Lower leg skin (tissue), 4 donors: ENCODE measurements around the gene KRT3. TPM values are rescaled to one million over a fixed set of nuclear protein-coding genes. Genes with fewer than 3 reads are reported as not detected.

ENCODE experiments used
- DNase-seq, 2 donors: peaks; one replicate each; pipeline ENCODE4 v3.0.0-alpha.2; 2019; ENCODE audit warnings: low spot score in 2 of 2
- H3K4me3 ChIP-seq: fragments of 200-600 bp; sonication (generic); 2 replicates; pipeline ENCODE4 v1.5.1; 2017; ENCODE audit warnings: mild to moderate bottlenecking, low read depth; ENCODE audit not compliant: poor library complexity, severe bottlenecking
- CTCF ChIP-seq, 3 donors: fragments of 450-650 bp; IDR thresholded peaks; one replicate each; pipeline ENCODE4 v1.5.1; 2016; ENCODE audit warnings: antibody characterized with exemption in 3 of 3, mild to moderate bottlenecking in 3 of 3, moderate library complexity in 2 of 3
- POLR2A ChIP-seq, 2 donors: fragments of 450-650 bp; IDR thresholded peaks; one replicate each; pipeline ENCODE4 v1.6.1; 2016 to 2017; ENCODE audit warnings: antibody characterized with exemption in 2 of 2, mild to moderate bottlenecking in 1 of 2, moderate library complexity in 1 of 2
- WGBS, 2 donors: methylation state at CpG; one replicate each; pipeline ENCODE4 v1.1.5; 2018; 5-methylcytosine and 5-hydroxymethylcytosine counted together
- intact Hi-C: fragments of 100-400 bp; cut with DNase I; formaldehyde crosslinking; loops from one replicate; pipeline ENCODE4 v1.15.0; 2023; ENCODE audit warnings: low total_unique reads
- total RNA-seq, 4 donors: library from RNA; depleted of rRNA; stranded (reverse); fragments of >200 nt; gene quantifications; one replicate each; pipeline ENCODE4 v1.1.0, GENCODE V29; 2016

Gene KRT3
- total RNA-seq, 4 donors from 2014 or later: not detected

DNA sequence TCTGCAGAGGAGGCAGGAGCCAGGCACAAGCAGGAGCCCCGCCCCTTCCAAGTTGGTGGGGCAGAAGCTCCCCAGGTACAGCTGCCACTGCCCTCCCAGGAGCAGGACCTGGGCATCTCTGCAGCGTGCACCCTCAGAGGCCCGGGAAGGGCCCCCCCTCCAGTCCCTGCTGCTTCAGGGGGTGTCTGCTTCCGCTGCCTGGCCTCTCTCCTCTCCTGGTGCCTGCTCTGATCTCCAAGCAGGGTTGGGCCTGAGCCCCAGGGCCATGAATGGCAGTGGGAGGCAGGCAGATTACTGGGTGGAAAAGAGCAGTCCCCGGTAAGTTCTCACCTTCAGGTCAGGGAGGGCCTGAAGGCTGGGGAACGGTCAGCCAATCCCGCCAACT, 53.7 kb downstream of the KRT3 start:
- WGBS, 2 donors: 81 to 82% methylated on average over 3 to 6 of the region's 7 CpGs
- peak in 1 of 2 donors; percentile 64 for DNase-seq
- TF ChIP-seq POLR2A (IDR thresholded peaks at IDR 0.05) (no peak), CTCF (IDR thresholded peaks at IDR 0.05) (no peak)
- no peak overlapping the region for H3K4me3 ChIP-seq
- intact Hi-C loops: no loop called here

DNA sequence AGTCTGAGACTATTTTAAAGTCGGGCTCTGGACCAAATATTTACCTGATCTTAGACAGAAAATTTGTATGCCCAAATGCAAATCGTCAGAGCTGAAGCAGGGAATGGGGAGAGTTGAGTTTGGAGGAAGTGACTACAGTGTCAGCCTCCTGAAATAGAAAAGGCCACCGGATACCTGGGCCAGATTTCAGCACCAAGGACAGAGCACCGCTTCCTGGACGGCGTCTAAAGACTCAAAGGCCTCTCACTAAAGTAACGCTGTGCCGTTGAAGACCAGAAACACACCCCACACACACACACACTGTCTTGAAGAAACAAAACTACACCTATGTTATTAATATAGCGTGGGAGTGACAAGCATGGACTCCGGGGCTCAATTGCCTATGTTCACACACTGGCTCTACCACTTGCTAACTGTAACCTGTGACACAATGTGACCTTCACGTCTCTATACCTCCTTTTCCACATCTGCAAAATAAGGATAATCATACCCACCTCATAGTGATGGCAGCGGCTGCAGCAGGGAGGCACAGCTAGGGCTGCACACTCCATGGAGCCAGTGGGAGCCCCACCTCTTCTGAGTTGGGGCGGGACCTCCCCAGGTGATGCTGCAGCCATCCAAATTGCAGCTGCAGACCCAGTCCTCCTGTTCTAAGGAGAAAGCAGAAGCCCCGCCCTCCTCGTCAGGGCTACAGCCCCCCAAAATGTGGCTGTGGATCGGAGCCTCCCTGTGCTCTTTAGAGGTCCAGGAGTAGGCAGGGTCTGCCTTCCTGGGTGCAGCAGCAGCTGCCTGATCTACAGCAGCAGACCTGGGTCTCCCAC, 54.3 kb downstream of the KRT3 start:
- TF ChIP-seq POLR2A (IDR thresholded peaks at IDR 0.05): no peak
- no peak for TF ChIP-seq CTCF (IDR thresholded peaks at IDR 0.05)
- 15 to 20% methylated on average over 16 of the region's 16 CpGs for WGBS, 2 donors
- DNase-seq: peak; percentile 27 to 80
- intact Hi-C loops: no loop called here
- no peak overlapping the region for H3K4me3 ChIP-seq

DNA sequence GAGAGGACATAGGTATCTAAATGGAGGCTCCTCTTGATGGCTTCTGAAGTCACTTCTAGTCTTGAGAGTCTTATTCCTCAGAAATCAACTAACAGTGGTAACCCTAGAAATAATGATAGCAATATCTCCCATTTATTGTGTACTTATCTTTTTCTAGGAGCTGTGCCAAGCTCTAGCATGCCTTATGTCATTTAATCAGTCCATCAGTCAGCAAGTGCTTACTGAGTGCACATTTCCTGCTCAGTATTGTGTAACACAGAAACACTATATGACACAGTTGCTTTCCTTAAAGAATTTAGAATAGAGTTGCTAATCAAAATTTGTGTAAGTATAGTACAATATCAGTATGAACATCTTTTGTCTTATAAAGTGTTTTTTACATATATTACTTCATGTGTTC, 55.3 kb downstream of the KRT3 start:
- intact Hi-C loops: no loop called here
- TF ChIP-seq CTCF (IDR thresholded peaks at IDR 0.05) (no peak), POLR2A (IDR thresholded peaks at IDR 0.05) (no peak)
- H3K4me3 ChIP-seq: no peak overlapping the region
- DNase-seq: no peak

GRCh38 chr12:52739963-52740362, 56.0 kb downstream of the KRT3 start:
- H3K4me3 ChIP-seq: no peak overlapping the region
- intact Hi-C loops: no loop called here
- DNase-seq: peak in 1 of 2 donors; percentile 14
- TF ChIP-seq CTCF (IDR thresholded peaks at IDR 0.05) (no peak), POLR2A (IDR thresholded peaks at IDR 0.05) (no peak)

Other genes with a start within 250 kb of the KRT3 start
- gene KRT71, start 243.0 kb downstream of the KRT3 start, total RNA-seq: 10 to 100 TPM in 1 of 4 donors, 1 to 10 TPM in 1, under 1 TPM in 1, not detected in 1; 0.32 to 61.7 (median 1.6) TPM
- gene KRT74, start 222.3 kb downstream of the KRT3 start, total RNA-seq: 10 to 100 TPM in 1 of 4 donors, 1 to 10 TPM in 1, under 1 TPM in 2; 0.30 to 14.6 (median 0.82) TPM
- 10 to 100 TPM in 2 of 4 donors, 1 to 10 TPM in 1, under 1 TPM in 1; 0.42 to 14.0 (median 7.1) TPM for gene KRT72, start 194.7 kb downstream of the KRT3 start, total RNA-seq
- gene KRT73, start 177.6 kb downstream of the KRT3 start, total RNA-seq: 10 to 100 TPM in 1 of 4 donors, 1 to 10 TPM in 3; 3.0 to 15.3 (median 6.0) TPM
- 1,000 to 10,000 TPM; 1,166 to 2,212 (median 1,643) TPM for gene KRT2, start 143.9 kb downstream of the KRT3 start, total RNA-seq
- 1,000 to 10,000 TPM; 5,671 to 8,911 (median 6,268) TPM for gene KRT1, start 115.7 kb downstream of the KRT3 start, total RNA-seq
- 100 to 1,000 TPM; 122 to 659 (median 243) TPM for gene KRT77, start 92.6 kb downstream of the KRT3 start, total RNA-seq
- not detected for gene KRT76, start 18.8 kb downstream of the KRT3 start, total RNA-seq
- 1 to 10 TPM in 1 of 4 donors, under 1 TPM in 2, not detected in 1; 0.51 to 1.1 (median 0.83) TPM for gene KRT4, start 18.0 kb upstream of the KRT3 start, total RNA-seq
- 100 to 1,000 TPM in 2 of 4 donors, 10 to 100 TPM in 1, 1 to 10 TPM in 1; 8.5 to 259 (median 78.2) TPM for gene KRT79, start 38.2 kb upstream of the KRT3 start, total RNA-seq
- 100 to 1,000 TPM; 114 to 250 (median 183) TPM for gene KRT78, start 52.9 kb upstream of the KRT3 start, total RNA-seq
- 10 to 100 TPM; 18.1 to 96.0 (median 58.2) TPM for gene KRT8, start 109.0 kb upstream of the KRT3 start, total RNA-seq
- 10 to 100 TPM; 23.3 to 97.2 (median 70.9) TPM for gene KRT18, start 153.0 kb upstream of the KRT3 start, total RNA-seq
- 100 to 1,000 TPM; 499 to 623 (median 546) TPM for gene EIF4B, start 210.3 kb upstream of the KRT3 start, total RNA-seq